Spleen (tissue), 7 donors: Measurements from ENCODE around the gene ABLIM2.

ENCODE experiments used
- CTCF ChIP-seq, 11 experiments: fragments of 200-600 bp in 7 of 11; fragments of 450-650 bp in 4 of 11; sonication (generic) in 4 of 11; IDR thresholded peaks in 8 of 11; conservative IDR thresholded peaks in 3 of 11; 1 replicate in 7 of 11; 2 replicates in 4 of 11; pipeline versions ENCODE4 v1.4.0 to v1.8.0; 2016 to 2021; ENCODE audit warnings: antibody characterized with exemption in 11 of 11, inconsistent platforms in 4 of 11, mild to moderate bottlenecking in 1 of 11
- POLR2A ChIP-seq, 3 donors: fragments of 450-650 bp; IDR thresholded peaks; one replicate each; pipeline ENCODE4 v1.5.1; 2017; ENCODE audit warnings: antibody characterized with exemption in 3 of 3, mild to moderate bottlenecking in 1 of 3
- POLR2AphosphoS5 ChIP-seq, 3 donors: sonication (generic); formaldehyde crosslinking; IDR thresholded peaks; one replicate each; pipeline ENCODE4 v1.5.1; 2017; ENCODE audit warnings: antibody characterized with exemption in 3 of 3
- donor health status: DM: no; HTN: no; CAD: no; lungs with moderate emphysema.
- donor health status: DM: no; HTN: no; CAD: no.
- donor health status: DM: no; HTN: no; CAD: no.

- TF ChIP-seq CTCF (IDR thresholded peaks at IDR 0.05 in 8 of 11, conservative IDR thresholded peaks at IDR 0.05 in 3 of 11) (no peak), POLR2A (IDR thresholded peaks at IDR 0.05) (no peak), POLR2AphosphoS5 (IDR thresholded peaks at IDR 0.05) (no peak)
These were observed 208.1 kb downstream of the ABLIM2 start for GRCh38 chr4:7950301-7951092.
